ENCODE data around the gene RELN. TPM values are rescaled to one million over a fixed set of nuclear protein-coding genes. Genes with fewer than 3 reads are reported as not detected.

Gene RELN
- total and polyA plus RNA-seq, 9 of the 15 experiments (the other 6 are each of a cell fraction or from before 2014, with no cell fraction given) = 12.9 to 43.2 (median 18.1) TPM

GRCh38 chr7:103966593-103967277 is 22.7 kb downstream of the RELN start (continued):
- no peak for TF ChIP-seq BDP1 (IDR thresholded peaks at IDR 0.05; ENCODE audit: insufficient read depth, insufficient read length)
- TF ChIP-seq ID3 (CRISPR knock-in tag; IDR thresholded peaks at IDR 0.05) = no peak
- TF ChIP-seq ID3 (tag; IDR thresholded peaks at IDR 0.05) = 0 out of 2 replicates have a peak, but pooled peaks have one; percentile 23
- TF ChIP-seq ARNT (IDR thresholded peaks at IDR 0.05) = no peak
- no peak for TF ChIP-seq ZSCAN29 (IDR thresholded peaks at IDR 0.05)

GRCh38 chr7:103964269-103964668 is 25.2 kb downstream of the RELN start:
- H3K9me3 ChIP-seq (replicated peaks; ENCODE audit: control insufficient read depth, insufficient read depth, low read depth, low read length) = no peaks in the 10 kb centered on the region
- H2AFZ ChIP-seq (ENCODE audit: low read depth, low read length) = no peak overlapping the region
- no peaks in the 10 kb centered on the region for H3K9me1 ChIP-seq (ENCODE audit: control insufficient read depth, insufficient read depth, low read length)
- H3K4me1 ChIP-seq (replicated peaks in 1 of 2; ENCODE audit: control insufficient read depth in 2 of 2, insufficient read depth in 2 of 2, low read length in 2 of 2) = peaks cover 0 to 9% of the 10 kb centered on the region in 2 experiments; a peak in 3 of 5 replicates
- no peak overlapping the region for H3K27ac ChIP-seq (ENCODE audit: extremely low read depth, low read depth, low read length)
- BruUV-seq (replicated peaks) = no TSS peak
- POLR2A ChIA-PET = interaction anchor here (0.9 kb wide), 1 partner anchor 22 kb away, joined by 3 read pairs; no protein-coding TSS in a partner anchor
- DNase-seq (ENCODE audit: extremely low read depth in 1 of 4, low spot score in 3 of 4) (no peak), FAIRE-seq (peak; percentile 29), ATAC-seq (peak; percentile 86)
- H3K4me2 ChIP-seq (ENCODE audit: insufficient read depth, low read length) = no peak overlapping the region
- CTCF ChIA-PET (ENCODE audit: low intra/inter-chr PET ratio) = no interaction called here
- in situ Hi-C loops (cut with MboI) (no loop called here), intact Hi-C loops (cut with micrococcal nuclease) (no loop called here)
- H3K79me2 ChIP-seq (ENCODE audit: control insufficient read depth, insufficient read depth, low read length) = no peaks in the 10 kb centered on the region; the same call in 2 of the 3 replicates
- H3K9ac ChIP-seq (ENCODE audit: insufficient read depth in 1 of 2, low read depth in 2 of 2, low read length in 2 of 2) = no peak overlapping the region
- no peaks in the 10 kb centered on the region for H4K20me1 ChIP-seq (replicated peaks; ENCODE audit: control insufficient read depth, insufficient read depth, low read length)
- H3K36me3 ChIP-seq (ENCODE audit: control insufficient read depth, insufficient read depth, low read length) = 0 out of 3 replicates have a peak, but pooled peaks cover 6% of the 10 kb centered on the region
- H3K27me3 ChIP-seq (ENCODE audit: control insufficient read depth in 2 of 2, insufficient read depth in 2 of 2, low read length in 2 of 2) = no peaks in the 10 kb centered on the region
- no peak overlapping the region for H3K4me3 ChIP-seq
- TF ChIP-seq GTF2F1 (IDR thresholded peaks at IDR 0.05; ENCODE audit: low read depth, low read length) (no peak), PBX2 (CRISPR knock-in tag; IDR thresholded peaks at IDR 0.05; ENCODE audit: low read depth) (no peak), PBX2 (tag; conservative IDR thresholded peaks at IDR 0.05; ENCODE audit: low read depth) (no peak), CXXC5 (CRISPR knock-in tag; IDR thresholded peaks at IDR 0.05) (peak; percentile 19; the same call in 1 of the 2 replicates), ZNF175 (CRISPR knock-in tag; IDR thresholded peaks at IDR 0.05; ENCODE audit: low read depth) (peak; percentile 70), MEF2A (IDR thresholded peaks at IDR 0.05; ENCODE audit: control insufficient read depth, low read depth, low read length) (no peak), RNF219 (CRISPR knock-in tag; IDR thresholded peaks at IDR 0.05) (no peak)
